HepG2 (cell line): Measurements from ENCODE around the gene FBXL2. TPM values are rescaled to one million over a fixed set of nuclear protein-coding genes. Genes with fewer than 3 reads are reported as not detected.

ENCODE experiments used
- ATAC-seq: fragments of 200-7000 bp; cut with Tn5 transposase; 3 replicates; pipeline ENCODE4 v1.9.1; 2020; ENCODE audit warnings: mild to moderate bottlenecking, moderate library complexity
- BruUV-seq: library from RNA; stranded (reverse); fragments of 400-500 nt; replicated peaks from 2 replicates; lab custom pipeline; 2021; lab: Mats Ljungman, UMichigan
- CTCF ChIA-PET: fragments of 300-600 bp; formaldehyde crosslinking; extraction: SDS; loops from one replicate; lab custom pipeline; 2021; ENCODE audit warnings: low total read pairs, inconsistent platforms, low intra/inter-chr PET ratio; lab: Yijun Ruan, JAX
- POLR2A ChIA-PET: fragments of 350-600 bp; sonication (Branson Sonifier 250); formaldehyde crosslinking; loops from one replicate; lab custom pipeline; 2020; ENCODE audit warnings: antibody characterized with exemption, inconsistent platforms; lab: Yijun Ruan, JAX
- DNase-seq: peaks from one replicate; pipeline ENCODE4 v3.0.0-alpha.2; 2015; ENCODE audit warnings: low spot score
- FAIRE-seq: peaks from 3 replicates; lab custom pipeline; 2011; peaks lifted over from hg19 to GRCh38; lab: Jason Lieb, UNC
- H2AFZ ChIP-seq: one replicate; pipeline ENCODE4 v1.6.1; 2011; ENCODE audit warnings: low read length, inconsistent platforms
- H3K27ac ChIP-seq: fragments of 300-600 bp; 3 replicates; pipeline ENCODE4 v1.8.0; 2011; ENCODE audit warnings: mixed run types, mild to moderate bottlenecking, mixed read lengths, low read length, inconsistent platforms; ENCODE audit not compliant: insufficient read depth; ENCODE audit errors: extremely low read length
- H3K27me3 ChIP-seq, 2 experiments: fragments of 200-600 bp in 1 of 2; 2 replicates in 1 of 2; 3 replicates in 1 of 2; pipeline versions ENCODE4 v1.6.0 to v1.8.0; 2011; ENCODE audit warnings: low read length in 2 of 2, mild to moderate bottlenecking in 2 of 2, moderate library complexity in 2 of 2, inconsistent platforms in 1 of 2; ENCODE audit not compliant: insufficient read depth in 2 of 2, control insufficient read depth in 1 of 2
- H3K36me3 ChIP-seq, 2 experiments: fragments of 200-600 bp in 1 of 2; replicated peaks in 1 of 2; 2 replicates in 1 of 2; 3 replicates in 1 of 2; pipeline versions ENCODE4 v1.5.1 to v1.8.0; 2011; ENCODE audit warnings: low read length in 2 of 2, inconsistent platforms in 1 of 2; ENCODE audit not compliant: insufficient read depth in 2 of 2, control insufficient read depth in 1 of 2
- H3K4me1 ChIP-seq: 2 replicates; pipeline ENCODE4 v1.5.1; 2012; ENCODE audit warnings: low read length, inconsistent platforms; ENCODE audit not compliant: insufficient read depth
- H3K4me2 ChIP-seq: 2 replicates; pipeline ENCODE4 v1.6.0; 2011; ENCODE audit warnings: low read depth, low read length, inconsistent platforms
- H3K4me3 ChIP-seq, 3 experiments: fragments of 200-600 bp in 1 of 3; sonication (generic), shearing (Covaris generic) in 1 of 3; replicated peaks in 1 of 3; 2 replicates each; pipeline ENCODE4 v1.5.1; 2011 to 2016; ENCODE audit warnings: low read length in 3 of 3, inconsistent platforms in 2 of 3, low read depth in 2 of 3, mild to moderate bottlenecking in 2 of 3, control low read depth in 1 of 3, mixed read lengths in 1 of 3; ENCODE audit not compliant: insufficient read depth in 1 of 3
- H3K79me2 ChIP-seq: one replicate; pipeline ENCODE4 v1.6.1; 2011; ENCODE audit warnings: low read length, inconsistent platforms; ENCODE audit not compliant: insufficient read depth
- H3K9ac ChIP-seq: 2 replicates; pipeline ENCODE4 v1.6.0; 2011; ENCODE audit warnings: mild to moderate bottlenecking, low read depth, low read length, inconsistent platforms; ENCODE audit not compliant: insufficient read depth
- H3K9me3 ChIP-seq: 2 replicates; pipeline ENCODE4 v1.5.1; 2012; ENCODE audit warnings: mild to moderate bottlenecking, low read length
- H4K20me1 ChIP-seq: 2 replicates; pipeline ENCODE4 v1.6.0; 2011; ENCODE audit warnings: inconsistent platforms, mild to moderate bottlenecking, low read length, moderate library complexity; ENCODE audit not compliant: insufficient read depth
- CBX2 ChIP-seq, 2 experiments: fragments of 200-600 bp in 1 of 2; sonication (generic); formaldehyde crosslinking in 1 of 2; IDR thresholded peaks; 2 replicates each; pipeline versions ENCODE4 v1.7.0 to v1.8.1; 2018 to 2022; ENCODE audit warnings: low read depth in 2 of 2, low read length in 1 of 2, mild to moderate bottlenecking in 1 of 2, missing genetic modification reagents in 1 of 2
- MAFF ChIP-seq: IDR thresholded peaks from 2 replicates; pipeline ENCODE4 v1.6.1; 2011; ENCODE audit warnings: low read depth, low read length, improper control_type of control experiment
- MAFK ChIP-seq, 2 experiments: IDR thresholded peaks in 1 of 2; conservative IDR thresholded peaks in 1 of 2; 2 replicates each; pipeline ENCODE4 v1.6.1; 2011; ENCODE audit warnings: improper control_type of control experiment in 2 of 2, low read length in 2 of 2
- WGBS: methylation state at CpG from one replicate; pipeline ENCODE4 v1.1.6; 2017; ENCODE audit warnings: low lambda C conversion rate; 5-methylcytosine and 5-hydroxymethylcytosine counted together
- in situ Hi-C: cut with HindIII; loops from 2 replicates; pipeline ENCODE4 v1.10.0; 2017; ENCODE audit warnings: low pct_unique_long_range_greater_than_20kb; ENCODE audit not compliant: extremely low pct_ligation_motif_present
- intact Hi-C: fragments of 100-400 bp; cut with micrococcal nuclease; formaldehyde crosslinking; loops from one replicate; pipeline ENCODE4 v1.10.0; 2022; ENCODE audit not compliant: unreplicated experiment
- polyA plus RNA-seq, 8 experiments: library from polyadenylated mRNA; depleted of rRNA in 3 of 8; stranded (reverse) in 7 of 8; unstranded in 1 of 8; fragments of >200 nt; fragmentation: Illumina TruSeq in 4 of 8; extraction: Trizol in 4 of 8; gene quantifications; 2 replicates each; pipeline versions ENCODE4 v1.2.1 to v1.2.3, GENCODE V29; 2011 to 2016; ENCODE audit warnings: low read depth in 4 of 8, missing spikeins in 1 of 8, mixed read lengths in 1 of 8; ENCODE audit not compliant: insufficient read depth in 1 of 8
- total RNA-seq, 5 experiments: library from RNA; depleted of rRNA; stranded (reverse); fragments of >200 nt; fragmentation: Illumina TruSeq; extraction: Trizol; gene quantifications; 2 replicates each; pipeline ENCODE4 v1.2.3, GENCODE V29; 2016; ENCODE audit warnings: low read depth in 1 of 5
- TF ChIP-seq, protein P1 (sequence below): sonication (generic); formaldehyde crosslinking; IDR thresholded peaks from 2 replicates; pipeline ENCODE4 v1.4.0; 2020; ENCODE audit warnings: missing genetic modification reagents, mild to moderate bottlenecking, borderline replicate concordance

The FBXL2 gene
- total and polyA plus RNA-seq, 2 of the 13 experiments (the other 11 are each of a cell fraction or from before 2014, with no cell fraction given) = 1.8 to 5.0 TPM

DNA sequence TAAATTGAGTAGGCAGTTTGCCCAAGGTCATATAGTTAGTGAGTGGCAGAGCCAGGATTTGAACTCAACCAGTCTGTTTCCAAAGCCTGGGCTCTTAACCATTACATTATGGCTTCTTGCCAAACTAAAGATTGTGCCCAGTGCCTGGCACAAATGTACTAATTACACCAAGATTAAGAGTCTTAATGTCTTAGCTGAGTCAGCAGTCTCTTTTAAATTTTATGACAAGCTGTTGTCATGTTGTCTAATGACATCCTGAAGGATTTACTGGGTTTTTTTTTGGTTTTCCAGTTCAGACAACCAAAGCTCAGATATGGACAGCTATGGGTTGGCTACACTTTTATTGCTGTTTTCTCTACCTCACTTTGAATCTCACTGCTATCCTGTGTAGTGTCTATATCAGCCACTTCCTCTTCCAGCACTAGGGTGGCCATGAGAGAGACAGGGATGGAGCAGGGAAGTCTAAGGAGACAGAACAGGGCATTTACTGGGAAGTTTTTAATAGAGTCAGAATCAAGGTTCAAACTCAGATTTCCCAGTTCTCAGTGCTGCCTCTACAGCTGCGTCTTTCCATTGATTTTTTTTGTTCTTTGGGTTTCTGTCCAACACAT, 10.5 kb downstream of the FBXL2 start:
- in situ Hi-C loops (no loop called here), intact Hi-C loops (no loop called here)
- no peak overlapping the region for H3K27ac ChIP-seq
- H3K36me3 ChIP-seq = no peaks in the 10 kb centered on the region
- POLR2A ChIA-PET = no interaction called here
- H3K9me3 ChIP-seq = no peaks in the 10 kb centered on the region
- CTCF ChIA-PET = no interaction called here
- H3K9ac ChIP-seq = no peak overlapping the region
- WGBS = 89% methylated on average over 1 of the region's 1 CpG
- BruUV-seq = no TSS peak
- DNase-seq (no peak), ATAC-seq (no peak), FAIRE-seq (no peak)
- H3K79me2 ChIP-seq = no peaks in the 10 kb centered on the region
- no peaks in the 10 kb centered on the region for H3K27me3 ChIP-seq
- no peak overlapping the region for H2AFZ ChIP-seq
- TF ChIP-seq, protein P1, sequence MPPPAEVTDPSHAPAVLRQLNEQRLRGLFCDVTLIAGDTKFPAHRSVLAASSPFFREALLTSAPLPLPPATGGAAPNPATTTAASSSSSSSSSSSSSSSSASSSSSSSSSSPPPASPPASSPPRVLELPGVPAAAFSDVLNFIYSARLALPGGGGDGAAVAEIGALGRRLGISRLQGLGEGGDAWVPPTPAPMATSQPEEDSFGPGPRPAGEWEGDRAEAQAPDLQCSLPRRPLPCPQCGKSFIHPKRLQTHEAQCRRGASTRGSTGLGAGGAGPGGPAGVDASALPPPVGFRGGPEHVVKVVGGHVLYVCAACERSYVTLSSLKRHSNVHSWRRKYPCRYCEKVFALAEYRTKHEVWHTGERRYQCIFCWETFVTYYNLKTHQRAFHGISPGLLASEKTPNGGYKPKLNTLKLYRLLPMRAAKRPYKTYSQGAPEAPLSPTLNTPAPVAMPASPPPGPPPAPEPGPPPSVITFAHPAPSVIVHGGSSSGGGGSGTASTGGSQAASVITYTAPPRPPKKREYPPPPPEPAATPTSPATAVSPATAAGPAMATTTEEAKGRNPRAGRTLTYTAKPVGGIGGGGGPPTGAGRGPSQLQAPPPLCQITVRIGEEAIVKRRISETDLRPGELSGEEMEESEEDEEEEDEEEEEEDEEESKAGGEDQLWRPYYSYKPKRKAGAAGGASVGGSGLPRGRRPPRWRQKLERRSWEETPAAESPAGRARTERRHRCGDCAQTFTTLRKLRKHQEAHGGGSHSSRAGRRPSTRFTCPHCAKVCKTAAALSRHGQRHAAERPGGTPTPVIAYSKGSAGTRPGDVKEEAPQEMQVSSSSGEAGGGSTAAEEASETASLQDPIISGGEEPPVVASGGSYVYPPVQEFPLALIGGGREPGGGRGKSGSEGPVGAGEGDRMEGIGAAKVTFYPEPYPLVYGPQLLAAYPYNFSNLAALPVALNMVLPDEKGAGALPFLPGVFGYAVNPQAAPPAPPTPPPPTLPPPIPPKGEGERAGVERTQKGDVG = no peak
- TF ChIP-seq MAFF = peak; percentile 68
- no peak for TF ChIP-seq CBX2 (IDR thresholded peaks at IDR 0.05; ENCODE audit: low read depth, low read length)
- no peak for TF ChIP-seq CBX2 (CRISPR knock-in tag; IDR thresholded peaks at IDR 0.05; ENCODE audit: low read depth)
- peak; percentile 65 to 85 for TF ChIP-seq MAFK (conservative IDR thresholded peaks at IDR 0.05 in 1 of 2, IDR thresholded peaks at IDR 0.05 in 1 of 2; ENCODE audit: low read length in 2 of 2)
- H4K20me1 ChIP-seq = no peaks in the 10 kb centered on the region
- H3K4me3 ChIP-seq = no peak overlapping the region
- H3K4me2 ChIP-seq = no peak overlapping the region
- no peaks in the 10 kb centered on the region for H3K4me1 ChIP-seq
